ENCODE measurements around the gene RAMAC.
A peak's percentile ranks its signal among the peaks of the same experiment; 100 is the strongest.
"Not testable (repeated sequence)": the region's sequence is repeated elsewhere in the genome, so short reads cannot be mapped to it uniquely, and the experiment has no call there.

Gene RAMAC

DNA sequence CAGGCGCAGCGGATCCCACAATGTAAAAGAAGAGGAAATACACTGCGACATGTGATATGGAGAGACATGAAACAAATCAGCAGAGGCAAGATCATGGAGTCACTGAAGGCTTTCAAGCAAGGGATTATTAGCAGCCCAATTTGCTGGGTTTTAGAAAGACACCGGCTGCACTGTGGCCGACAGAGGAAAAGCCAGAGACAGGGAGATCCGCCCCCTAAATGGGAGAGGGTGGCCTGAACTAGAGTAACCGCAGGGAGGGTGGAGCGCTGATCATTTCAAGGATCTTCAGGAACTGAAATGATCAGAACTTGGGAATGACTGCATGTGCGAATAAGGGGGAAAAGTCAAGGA lies 26.0 kb downstream of the RAMAC start:
- Mint-ChIP-seq H3K4me3 (peak overlapping the region; percentile 92), H3K9me3 (no peaks in the 10 kb centered on the region), H3K27me3 (ENCODE audit: low read depth) (no peaks in the 10 kb centered on the region), H3K36me3 (ENCODE audit: low read depth) (peaks cover 22% of the 10 kb centered on the region), H3K4me1 (ENCODE audit: low read depth) (peaks cover 32% of the 10 kb centered on the region), H3K27ac (peak overlapping the region; percentile 84)
- DNase-seq (ENCODE audit: low spot score): no peak

DNA sequence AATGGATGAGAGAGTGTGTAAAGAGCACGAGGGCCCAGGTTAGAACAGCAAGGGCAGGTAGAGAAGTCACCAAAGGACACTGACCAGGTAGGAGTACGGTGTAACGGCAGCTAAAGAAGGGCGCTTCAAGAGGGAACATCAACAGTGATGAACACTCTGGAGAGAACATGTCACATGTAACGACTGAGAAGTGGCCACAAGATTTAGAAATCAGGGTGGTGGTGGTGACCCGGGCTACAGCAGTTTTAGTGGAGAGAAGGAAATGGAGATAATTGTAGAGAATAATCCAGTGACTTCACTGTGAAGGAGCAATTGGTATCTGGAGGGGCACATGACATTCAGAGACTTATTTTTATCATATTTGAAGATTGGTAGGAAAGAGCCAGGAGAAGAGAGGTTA lies 26.6 kb downstream of the RAMAC start:
- Mint-ChIP-seq H3K27me3 (ENCODE audit: low read depth) (no peaks in the 10 kb centered on the region), H3K4me1 (ENCODE audit: low read depth) (peaks cover 30% of the 10 kb centered on the region), H3K36me3 (ENCODE audit: low read depth) (peaks cover 22% of the 10 kb centered on the region), H3K27ac (no peak overlapping the region), H3K4me3 (peak overlapping the region; percentile 92), H3K9me3 (no peaks in the 10 kb centered on the region)
- DNase-seq (ENCODE audit: low spot score): no peak

DNA sequence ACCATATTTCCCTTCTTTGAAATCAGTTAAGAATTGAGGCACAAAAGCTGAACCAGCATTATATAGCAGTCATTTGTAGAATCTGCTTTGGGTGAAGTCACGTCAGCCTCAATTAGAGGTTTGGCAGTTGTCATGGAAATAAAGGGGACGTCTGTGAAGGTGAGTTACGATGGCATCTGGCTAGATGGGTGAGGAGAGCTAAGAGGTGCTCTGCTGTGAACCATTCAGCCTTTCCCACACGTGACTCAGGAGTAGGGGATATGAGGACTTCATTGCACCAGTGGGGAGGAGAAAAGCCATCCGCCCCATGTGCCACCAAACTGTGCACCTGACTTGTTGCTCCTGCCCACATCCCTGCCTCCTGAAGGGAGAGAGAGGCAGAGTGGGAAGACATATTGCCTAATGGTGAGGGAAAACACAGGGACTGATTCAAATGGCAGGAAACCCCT lies 28.2 kb downstream of the RAMAC start:
- peaks cover 30% of the 10 kb centered on the region for H3K4me1 Mint-ChIP-seq (ENCODE audit: low read depth)
- no peak overlapping the region for H3K4me3 Mint-ChIP-seq
- peaks cover 24% of the 10 kb centered on the region for H3K36me3 Mint-ChIP-seq (ENCODE audit: low read depth)
- no peaks in the 10 kb centered on the region for H3K9me3 Mint-ChIP-seq
- H3K27ac Mint-ChIP-seq: peak overlapping the region; percentile 37
- H3K27me3 Mint-ChIP-seq (ENCODE audit: low read depth): no peaks in the 10 kb centered on the region
- DNase-seq (ENCODE audit: low spot score): no peak

DNA sequence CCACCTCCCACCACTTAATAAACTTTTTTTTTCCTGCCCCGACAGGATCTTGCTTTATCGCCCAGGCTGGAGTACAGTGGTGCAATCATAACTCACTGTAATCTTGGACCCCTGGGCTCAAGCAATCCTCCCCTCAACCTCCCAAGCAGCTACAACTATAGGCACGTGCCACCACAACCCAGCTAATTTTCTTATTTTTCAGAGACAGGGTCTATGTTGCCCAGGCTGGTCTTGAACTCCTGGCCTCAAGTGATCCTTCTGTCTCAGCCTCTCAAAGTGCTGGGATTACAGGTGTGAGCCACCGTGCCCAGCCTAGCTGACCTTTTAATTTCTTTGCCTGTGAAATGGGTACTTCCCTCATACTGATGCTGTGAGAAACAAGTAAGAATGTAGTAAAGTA lies 29.4 kb downstream of the RAMAC start:
- Mint-ChIP-seq H3K27ac (no peak overlapping the region), H3K4me1 (ENCODE audit: low read depth) (peaks cover 25% of the 10 kb centered on the region), H3K36me3 (ENCODE audit: low read depth) (peaks cover 24% of the 10 kb centered on the region), H3K4me3 (no peak overlapping the region), H3K27me3 (ENCODE audit: low read depth) (no peaks in the 10 kb centered on the region), H3K9me3 (no peaks in the 10 kb centered on the region)
- no peak for DNase-seq (ENCODE audit: low spot score)

DNA sequence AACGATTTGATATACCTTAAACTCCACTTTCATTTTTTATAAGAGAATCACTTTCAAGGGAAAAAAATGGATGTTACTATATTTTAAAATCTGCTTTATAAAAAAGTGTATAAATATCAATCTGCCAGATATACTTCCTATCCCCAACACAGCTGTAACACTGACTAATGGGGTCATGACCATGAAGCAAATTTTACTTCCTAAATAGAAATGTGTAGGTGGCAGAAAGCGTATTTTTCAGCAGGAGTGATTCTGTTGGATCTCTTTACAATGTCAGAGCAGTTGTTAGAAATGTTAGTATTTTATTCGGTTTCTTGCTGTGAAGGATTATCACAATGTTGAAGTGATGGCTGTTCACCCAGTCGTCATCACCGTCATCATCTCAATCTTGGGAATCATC lies 30.9 kb downstream of the RAMAC start:
- DNase-seq (ENCODE audit: low spot score): no peak

DNA sequence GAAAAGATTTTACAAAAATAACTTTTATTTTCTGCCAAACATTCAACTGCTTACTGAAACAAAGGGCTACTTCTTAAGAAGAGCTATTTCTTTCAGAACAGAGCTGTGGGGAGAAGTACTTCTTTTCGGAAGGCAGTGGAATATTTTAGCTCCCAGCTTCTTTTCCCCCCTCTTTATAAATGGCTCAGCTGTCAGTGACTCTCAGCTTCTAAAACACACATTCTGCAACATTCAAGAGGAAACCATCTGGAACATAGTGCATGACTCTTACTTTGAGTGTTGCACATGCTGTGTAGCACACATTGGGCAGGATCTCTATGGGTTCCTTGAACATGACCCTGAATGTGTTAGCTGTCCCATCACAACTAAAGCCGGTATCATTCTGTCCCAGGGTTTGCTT lies 32.4 kb downstream of the RAMAC start:
- no peak for DNase-seq (ENCODE audit: low spot score)
- Mint-ChIP-seq H3K27ac (no peak overlapping the region), H3K4me3 (no peak overlapping the region), H3K27me3 (ENCODE audit: low read depth) (no peaks in the 10 kb centered on the region), H3K4me1 (ENCODE audit: low read depth) (peaks cover 7% of the 10 kb centered on the region), H3K9me3 (no peaks in the 10 kb centered on the region), H3K36me3 (ENCODE audit: low read depth) (peaks cover 23% of the 10 kb centered on the region)

More for the DNA sequence above, 30.9 kb downstream of the RAMAC start:
- Mint-ChIP-seq H3K9me3 (no peaks in the 10 kb centered on the region), H3K4me3 (no peak overlapping the region), H3K27ac (no peak overlapping the region), H3K36me3 (ENCODE audit: low read depth) (peaks cover 26% of the 10 kb centered on the region), H3K27me3 (ENCODE audit: low read depth) (no peaks in the 10 kb centered on the region), H3K4me1 (ENCODE audit: low read depth) (peaks cover 18% of the 10 kb centered on the region)

DNA sequence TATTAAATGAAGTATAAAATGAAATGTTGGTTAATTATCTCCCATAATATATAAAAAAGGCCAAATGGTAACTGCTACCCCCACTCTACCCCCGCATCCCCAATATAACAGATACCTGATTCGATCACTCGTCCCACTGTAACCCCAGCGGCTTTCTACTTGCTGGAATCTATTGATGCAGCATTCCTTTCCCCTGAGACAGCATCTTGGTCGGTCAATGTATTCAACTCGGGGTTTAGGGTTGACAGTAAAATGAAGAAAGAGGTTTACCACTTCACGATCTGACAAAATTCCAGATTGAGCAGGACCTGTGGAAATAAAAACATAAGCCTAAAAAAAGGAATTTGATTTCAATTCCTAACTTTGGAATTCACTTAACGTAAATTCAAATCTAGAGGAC lies 44.0 kb downstream of the RAMAC start:
- no peak for DNase-seq (ENCODE audit: low spot score)
- peaks cover 46% of the 10 kb centered on the region for H3K36me3 Mint-ChIP-seq (ENCODE audit: low read depth)
- H3K9me3 Mint-ChIP-seq: peaks cover 10% of the 10 kb centered on the region
- no peak overlapping the region for H3K4me3 Mint-ChIP-seq
- H3K4me1 Mint-ChIP-seq (ENCODE audit: low read depth): peaks cover 2% of the 10 kb centered on the region
- no peaks in the 10 kb centered on the region for H3K27me3 Mint-ChIP-seq (ENCODE audit: low read depth)
- H3K27ac Mint-ChIP-seq: no peak overlapping the region

DNA sequence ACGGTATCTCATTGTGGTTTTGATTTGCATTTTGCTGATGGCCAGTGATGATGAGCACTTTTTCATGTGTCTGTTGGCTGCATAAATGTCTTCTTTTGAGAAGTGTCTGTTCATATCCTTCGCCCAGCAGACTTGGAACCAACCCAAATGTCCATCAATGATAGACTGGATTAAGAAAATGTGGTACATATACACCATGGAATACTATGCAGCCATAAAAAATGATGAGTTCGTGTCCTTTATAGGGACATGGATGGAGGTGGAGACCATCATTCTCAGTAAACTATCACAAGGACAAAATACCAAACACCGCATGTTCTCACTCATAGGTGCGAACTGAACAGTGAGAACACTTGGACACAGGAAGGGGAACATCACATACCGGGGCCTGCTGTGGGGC lies 45.2 kb downstream of the RAMAC start:
- not testable (repeated sequence) for H3K27me3 Mint-ChIP-seq (ENCODE audit: low read depth); H3K4me1 Mint-ChIP-seq (ENCODE audit: low read depth); DNase-seq (ENCODE audit: low spot score); H3K27ac Mint-ChIP-seq; H3K4me3 Mint-ChIP-seq
- Mint-ChIP-seq H3K36me3 (ENCODE audit: low read depth) (peaks cover 54% of the 10 kb centered on the region), H3K9me3 (peaks cover 16% of the 10 kb centered on the region)

DNA sequence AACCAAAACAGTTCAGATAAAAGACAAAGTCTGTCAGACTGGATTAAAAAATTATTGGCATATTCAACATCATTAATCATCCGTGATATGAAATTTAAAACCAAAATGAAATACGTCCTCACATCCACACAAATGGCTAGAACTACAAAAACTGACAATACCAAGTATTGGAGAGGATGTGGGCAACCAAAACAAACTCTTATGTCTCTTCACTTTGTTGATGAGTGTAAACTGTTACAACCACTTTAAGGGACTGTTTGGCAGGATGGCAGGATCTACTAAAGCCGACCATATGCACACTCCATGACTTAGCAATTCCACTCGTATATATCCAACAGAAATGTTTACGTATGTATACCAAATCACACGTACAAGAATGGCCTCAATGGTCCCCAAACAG lies 50.2 kb downstream of the RAMAC start:
- Mint-ChIP-seq H3K27ac (no peak overlapping the region), H3K36me3 (ENCODE audit: low read depth) (peaks cover 74% of the 10 kb centered on the region), H3K27me3 (ENCODE audit: low read depth) (no peaks in the 10 kb centered on the region), H3K4me1 (ENCODE audit: low read depth) (peaks cover 19% of the 10 kb centered on the region), H3K9me3 (peaks cover 18% of the 10 kb centered on the region), H3K4me3 (no peak overlapping the region)
- no peak for DNase-seq (ENCODE audit: low spot score)

DNA sequence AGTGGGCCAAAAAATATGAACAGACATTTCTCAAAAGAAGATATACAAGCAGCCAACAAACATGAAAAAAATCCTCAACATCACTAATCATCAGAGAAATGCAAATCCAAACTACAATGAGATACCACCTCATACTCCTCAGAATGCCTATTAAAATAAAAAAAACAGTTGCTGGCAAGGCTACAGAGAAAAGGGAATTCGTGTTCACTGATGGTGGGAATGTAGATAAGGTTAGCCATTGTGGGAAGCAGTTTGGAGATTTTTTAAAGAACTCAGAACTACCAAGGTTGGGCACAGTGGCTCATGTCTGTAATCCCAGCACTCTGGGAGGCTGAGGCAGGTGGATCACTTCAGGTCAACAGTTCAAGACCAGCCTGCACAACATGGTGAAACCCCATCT lies 53.2 kb downstream of the RAMAC start:
- Mint-ChIP-seq H3K27ac (no peak overlapping the region), H3K4me1 (ENCODE audit: low read depth) (peaks cover 19% of the 10 kb centered on the region), H3K36me3 (ENCODE audit: low read depth) (peaks cover 76% of the 10 kb centered on the region), H3K4me3 (no peak overlapping the region), H3K9me3 (peaks cover 10% of the 10 kb centered on the region), H3K27me3 (ENCODE audit: low read depth) (no peaks in the 10 kb centered on the region)
- DNase-seq (ENCODE audit: low spot score): no peak

All from T-helper 2 cell treated with Interferon-gamma antibody and Interleukin-4, amounts not matched to agents 5 μg/mL and 100 μg/mL, for 36 hours (primary cell).